Activated naive CD8-positive, alpha-beta T cell treated with anti-CD3 and anti-CD28 coated beads for 36 hours (primary cell): Measurements from ENCODE around the gene PITX2. TPM values are rescaled to one million over a fixed set of nuclear protein-coding genes. Genes with fewer than 3 reads are reported as not detected.

Experiments
- total RNA-seq, 2 experiments: library from RNA; stranded (reverse); gene quantifications; one replicate each; pipeline ENCODE4 v1.2.3, GENCODE V29; 2021

The PITX2 gene
- total RNA-seq, 2 experiments from 2014 or later, result not detected

Other genes starting within 250 kb of the PITX2 start
- gene ENPEP, start 146.9 kb downstream of the PITX2 start, total RNA-seq, result not detected